Measurements from ENCODE around the gene SKI.

SKI gene

DNA sequence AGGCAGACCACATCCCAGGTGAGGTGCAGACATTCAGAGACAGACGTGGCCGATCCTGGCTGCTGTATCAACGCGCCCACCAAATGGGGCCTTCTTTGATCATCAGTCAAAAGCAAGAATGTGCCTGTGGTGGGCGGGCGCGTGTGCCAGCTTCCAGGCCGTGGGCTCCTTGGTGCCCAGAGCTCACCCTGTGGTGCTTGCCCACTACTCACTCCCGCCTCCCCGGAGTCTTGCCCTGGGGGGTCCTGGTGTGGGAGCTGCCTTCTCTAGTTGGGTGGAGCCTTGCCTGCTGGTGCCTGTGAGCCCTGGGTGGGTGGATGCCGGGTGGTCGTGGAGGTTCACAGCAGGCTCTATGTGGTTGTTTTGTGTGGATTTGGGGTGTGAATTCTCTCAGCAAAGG lies 70.6 kb downstream of the SKI start:
- no peak for DNase-seq (ENCODE audit: low read depth, low spot score)
- in situ Hi-C loops (cut with HindIII; ENCODE audit: low sequenced_read_pairs), result no loop called here

DNA sequence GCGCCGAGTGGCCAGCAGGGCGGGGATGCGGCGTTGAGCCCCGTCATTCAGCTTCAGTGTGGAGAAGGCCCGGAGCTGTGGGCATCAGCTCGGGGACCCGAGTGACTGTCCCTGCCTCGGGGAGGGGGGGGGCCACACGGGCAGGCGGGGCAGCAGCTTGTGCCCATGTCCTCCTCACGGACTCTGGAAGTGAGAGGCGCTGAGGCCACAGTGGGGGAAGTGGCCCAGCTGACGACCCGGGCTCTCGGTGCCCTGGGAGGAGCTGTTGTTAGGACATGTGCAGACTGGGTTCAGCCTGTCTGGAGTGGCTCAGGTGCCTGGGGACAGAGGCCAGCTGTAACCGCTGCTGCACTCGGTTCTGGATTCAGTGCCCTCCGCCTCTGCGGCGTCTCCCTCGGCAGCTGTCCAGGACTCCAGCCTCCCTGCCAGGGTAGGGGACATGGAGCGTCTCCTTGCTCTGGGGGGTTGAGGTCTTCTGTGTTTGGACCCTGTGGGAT lies 71.1 kb downstream of the SKI start:
- in situ Hi-C loops (cut with HindIII; ENCODE audit: low sequenced_read_pairs), result no loop called here
- no peak for DNase-seq (ENCODE audit: low read depth, low spot score)
- TF ChIP-seq, protein P1, sequence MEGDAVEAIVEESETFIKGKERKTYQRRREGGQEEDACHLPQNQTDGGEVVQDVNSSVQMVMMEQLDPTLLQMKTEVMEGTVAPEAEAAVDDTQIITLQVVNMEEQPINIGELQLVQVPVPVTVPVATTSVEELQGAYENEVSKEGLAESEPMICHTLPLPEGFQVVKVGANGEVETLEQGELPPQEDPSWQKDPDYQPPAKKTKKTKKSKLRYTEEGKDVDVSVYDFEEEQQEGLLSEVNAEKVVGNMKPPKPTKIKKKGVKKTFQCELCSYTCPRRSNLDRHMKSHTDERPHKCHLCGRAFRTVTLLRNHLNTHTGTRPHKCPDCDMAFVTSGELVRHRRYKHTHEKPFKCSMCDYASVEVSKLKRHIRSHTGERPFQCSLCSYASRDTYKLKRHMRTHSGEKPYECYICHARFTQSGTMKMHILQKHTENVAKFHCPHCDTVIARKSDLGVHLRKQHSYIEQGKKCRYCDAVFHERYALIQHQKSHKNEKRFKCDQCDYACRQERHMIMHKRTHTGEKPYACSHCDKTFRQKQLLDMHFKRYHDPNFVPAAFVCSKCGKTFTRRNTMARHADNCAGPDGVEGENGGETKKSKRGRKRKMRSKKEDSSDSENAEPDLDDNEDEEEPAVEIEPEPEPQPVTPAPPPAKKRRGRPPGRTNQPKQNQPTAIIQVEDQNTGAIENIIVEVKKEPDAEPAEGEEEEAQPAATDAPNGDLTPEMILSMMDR (IDR thresholded peaks at IDR 0.05; ENCODE audit: low read depth, low read length), result no peak
- H3K4me3 ChIP-seq (ENCODE audit: low read depth, low read length), result no peak overlapping the region

More for the DNA sequence above, 70.6 kb downstream of the SKI start:
- TF ChIP-seq, protein P1 (IDR thresholded peaks at IDR 0.05; ENCODE audit: low read depth, low read length), result no peak
- H3K4me3 ChIP-seq (ENCODE audit: low read depth, low read length), result no peak overlapping the region

DNA sequence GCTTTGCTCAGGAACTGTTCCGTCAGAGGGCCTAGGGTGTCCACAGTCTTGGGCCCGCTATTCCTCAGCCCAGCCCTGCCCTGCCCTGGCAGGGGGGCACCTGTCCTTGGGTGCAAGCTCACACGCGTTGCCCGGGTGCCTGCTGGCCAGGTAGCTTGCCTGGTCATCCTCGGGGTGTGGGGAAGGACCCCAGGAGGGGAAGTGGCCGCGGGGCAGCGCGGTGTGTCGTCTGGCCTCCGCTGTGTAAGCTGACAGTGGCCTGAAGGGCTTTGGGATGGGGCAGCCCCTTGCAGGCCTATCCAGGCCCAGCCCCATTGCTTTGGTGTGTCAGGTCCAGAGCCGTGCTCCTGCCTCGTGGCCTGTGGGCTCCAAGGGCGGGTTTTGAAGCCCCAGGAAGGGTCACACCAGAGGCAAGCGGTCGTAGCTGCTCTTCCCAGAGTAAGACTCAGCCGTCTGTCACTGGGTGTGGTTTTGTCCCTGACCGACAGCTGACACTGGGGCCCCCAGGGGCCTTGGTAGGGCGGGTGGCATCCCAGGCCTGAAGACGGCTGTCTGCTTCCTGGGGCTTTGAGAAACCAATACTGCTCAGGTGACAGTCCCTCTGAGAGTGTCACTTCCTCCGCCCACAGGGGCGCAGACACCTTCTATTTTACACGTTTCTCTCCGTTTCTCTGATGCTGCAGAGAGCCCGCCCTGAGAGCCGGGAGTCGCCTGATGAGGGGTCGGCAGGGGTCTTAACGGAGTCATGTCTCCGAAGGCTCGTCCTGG lies 72.1 kb downstream of the SKI start:
- in situ Hi-C loops (cut with HindIII; ENCODE audit: low sequenced_read_pairs), result no loop called here
- no peak for DNase-seq (ENCODE audit: low read depth, low spot score)
- H3K4me3 ChIP-seq (ENCODE audit: low read depth, low read length), result no peak overlapping the region
- TF ChIP-seq, protein P1 (IDR thresholded peaks at IDR 0.05; ENCODE audit: low read depth, low read length), result no peak

DNA sequence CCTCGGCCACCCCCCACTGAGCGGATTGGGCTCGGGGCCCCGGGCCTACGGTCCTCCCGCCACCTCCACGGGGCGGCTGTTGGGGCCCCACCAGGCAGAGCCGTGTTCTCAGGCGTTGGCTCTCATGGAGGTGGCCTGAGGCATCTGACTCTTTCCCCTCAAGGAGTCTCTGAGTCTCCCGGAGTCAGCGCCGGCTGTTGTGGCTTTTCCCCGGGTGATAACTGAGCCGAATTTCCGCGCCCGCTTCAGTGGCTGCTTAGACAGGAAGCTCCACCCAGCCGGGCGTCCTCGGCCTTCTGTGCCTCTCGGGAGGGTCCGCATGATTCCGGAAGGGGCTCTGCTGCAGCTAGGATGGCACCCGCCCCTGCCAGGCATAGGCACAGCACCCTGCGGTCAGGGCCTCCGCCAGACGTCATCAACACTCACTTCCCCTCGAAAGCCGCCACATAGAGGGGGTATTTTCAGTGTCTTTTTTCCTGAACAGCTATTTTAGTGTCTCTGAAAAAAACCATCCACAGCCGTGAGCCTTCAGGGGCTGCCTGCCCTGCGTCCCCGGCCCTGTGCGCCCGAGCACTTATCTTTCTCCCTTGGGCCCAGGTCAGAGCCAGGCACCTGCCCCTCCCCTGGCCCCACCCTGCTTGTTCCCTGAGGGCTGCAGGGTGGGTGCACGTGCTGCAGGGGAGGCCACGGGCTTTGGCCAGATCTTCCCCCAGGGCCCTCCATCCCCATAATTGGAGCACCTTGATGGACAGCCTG lies 72.9 kb downstream of the SKI start:
- H3K4me3 ChIP-seq (ENCODE audit: low read depth, low read length), result no peak overlapping the region
- TF ChIP-seq, protein P1 (IDR thresholded peaks at IDR 0.05; ENCODE audit: low read depth, low read length), result no peak
- in situ Hi-C loops (cut with HindIII; ENCODE audit: low sequenced_read_pairs), result no loop called here
- no peak for DNase-seq (ENCODE audit: low read depth, low spot score)

DNA sequence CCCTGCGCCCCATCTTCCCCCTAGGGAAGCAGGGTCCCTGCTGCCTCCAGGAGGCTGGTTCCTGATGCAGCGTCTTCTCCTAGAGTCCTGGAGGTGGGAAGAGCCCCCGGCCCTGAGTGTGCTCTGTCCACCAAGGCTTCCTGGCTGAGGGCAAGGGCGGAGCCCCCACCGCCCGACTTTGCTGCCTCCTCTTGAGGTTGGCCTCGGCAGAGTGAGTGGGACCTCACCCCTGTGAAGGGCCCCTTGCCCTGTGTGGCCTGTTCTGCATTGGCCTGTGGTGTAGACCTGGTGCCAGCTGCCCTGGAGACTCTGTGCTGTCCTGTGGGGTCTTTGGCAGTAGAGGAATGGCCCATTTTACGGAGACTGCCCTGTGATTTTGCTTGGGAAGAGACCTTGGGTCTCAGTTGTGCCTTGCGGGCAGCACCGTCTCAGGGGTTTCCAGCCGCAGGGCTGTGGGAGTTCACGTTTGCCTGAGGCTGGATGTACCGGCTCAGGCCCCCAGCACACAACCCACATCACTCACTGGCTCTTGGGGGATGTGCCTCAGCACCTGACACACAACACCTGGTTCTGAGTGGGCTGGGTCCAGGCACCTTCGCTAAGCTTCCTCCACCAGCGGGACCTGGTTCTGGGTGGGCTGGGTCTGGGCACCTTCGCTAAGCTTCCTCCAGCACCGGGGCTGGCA lies 73.6 kb downstream of the SKI start:
- TF ChIP-seq, protein P1 (IDR thresholded peaks at IDR 0.05; ENCODE audit: low read depth, low read length), result no peak
- in situ Hi-C loops (cut with HindIII; ENCODE audit: low sequenced_read_pairs), result no loop called here
- DNase-seq (ENCODE audit: low read depth, low spot score), result no peak
- no peak overlapping the region for H3K4me3 ChIP-seq (ENCODE audit: low read depth, low read length)

- no peak overlapping the region for H3K4me3 ChIP-seq (ENCODE audit: low read depth, low read length)
- in situ Hi-C loops (cut with HindIII; ENCODE audit: low sequenced_read_pairs), result no loop called here
- TF ChIP-seq, protein P1 (IDR thresholded peaks at IDR 0.05; ENCODE audit: low read depth, low read length), result no peak
- no peak for DNase-seq (ENCODE audit: low read depth, low spot score)
Measured at GRCh38 chr1:2302292-2302925, 74.3 kb downstream of the SKI start.
